Measurements from ENCODE around the gene AP2A2.

Gene AP2A2

GRCh38 chr11:1006762-1007161, 81.1 kb downstream of the AP2A2 start:
- TF ChIP-seq, protein P1, sequence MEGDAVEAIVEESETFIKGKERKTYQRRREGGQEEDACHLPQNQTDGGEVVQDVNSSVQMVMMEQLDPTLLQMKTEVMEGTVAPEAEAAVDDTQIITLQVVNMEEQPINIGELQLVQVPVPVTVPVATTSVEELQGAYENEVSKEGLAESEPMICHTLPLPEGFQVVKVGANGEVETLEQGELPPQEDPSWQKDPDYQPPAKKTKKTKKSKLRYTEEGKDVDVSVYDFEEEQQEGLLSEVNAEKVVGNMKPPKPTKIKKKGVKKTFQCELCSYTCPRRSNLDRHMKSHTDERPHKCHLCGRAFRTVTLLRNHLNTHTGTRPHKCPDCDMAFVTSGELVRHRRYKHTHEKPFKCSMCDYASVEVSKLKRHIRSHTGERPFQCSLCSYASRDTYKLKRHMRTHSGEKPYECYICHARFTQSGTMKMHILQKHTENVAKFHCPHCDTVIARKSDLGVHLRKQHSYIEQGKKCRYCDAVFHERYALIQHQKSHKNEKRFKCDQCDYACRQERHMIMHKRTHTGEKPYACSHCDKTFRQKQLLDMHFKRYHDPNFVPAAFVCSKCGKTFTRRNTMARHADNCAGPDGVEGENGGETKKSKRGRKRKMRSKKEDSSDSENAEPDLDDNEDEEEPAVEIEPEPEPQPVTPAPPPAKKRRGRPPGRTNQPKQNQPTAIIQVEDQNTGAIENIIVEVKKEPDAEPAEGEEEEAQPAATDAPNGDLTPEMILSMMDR (IDR thresholded peaks at IDR 0.05; ENCODE audit: low read depth, low read length) = no peak

DNA sequence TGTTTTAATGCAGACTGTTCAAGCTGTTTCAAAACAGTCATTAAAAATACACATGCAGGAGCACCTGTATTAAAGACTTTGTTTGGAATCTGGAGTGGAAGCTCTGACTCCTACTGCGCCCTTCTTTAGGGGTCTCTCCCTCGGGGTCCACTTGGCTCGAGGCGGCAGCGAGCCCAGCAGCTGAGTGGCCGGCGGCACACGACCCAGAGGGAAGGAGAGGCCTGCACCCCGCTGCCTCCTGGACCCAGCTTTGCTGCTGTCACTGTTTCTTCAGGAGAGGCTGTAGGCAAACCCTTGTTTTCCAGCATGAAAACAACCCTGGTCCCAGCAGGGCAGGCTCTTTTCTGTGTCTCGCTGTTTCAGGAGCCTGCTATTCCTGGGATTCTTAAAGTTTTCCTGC, 81.6 kb downstream of the AP2A2 start:
- TF ChIP-seq, protein P1 (IDR thresholded peaks at IDR 0.05; ENCODE audit: low read depth, low read length) = no peak
- no peak for DNase-seq (ENCODE audit: extremely low read depth, low read depth)

More at GRCh38 chr11:1006762-1007161, 81.1 kb downstream of the AP2A2 start:
- no peak for DNase-seq (ENCODE audit: extremely low read depth, low read depth)

GRCh38 chr11:1008001-1008802, 82.5 kb downstream of the AP2A2 start:
- TF ChIP-seq, protein P1 (IDR thresholded peaks at IDR 0.05; ENCODE audit: low read depth, low read length) = no peak
- no peak for DNase-seq (ENCODE audit: extremely low read depth, low read depth)

- no peak for DNase-seq (ENCODE audit: extremely low read depth, low read depth)
- TF ChIP-seq, protein P1 (IDR thresholded peaks at IDR 0.05; ENCODE audit: low read depth, low read length) = no peak
Observed at GRCh38 chr11:1008803-1009145, 83.1 kb downstream of the AP2A2 start.

- TF ChIP-seq, protein P1 (IDR thresholded peaks at IDR 0.05; ENCODE audit: low read depth, low read length) = no peak
- no peak for DNase-seq (ENCODE audit: extremely low read depth, low read depth)
Observed at GRCh38 chr11:1009371-1009770, 83.7 kb downstream of the AP2A2 start.

DNA sequence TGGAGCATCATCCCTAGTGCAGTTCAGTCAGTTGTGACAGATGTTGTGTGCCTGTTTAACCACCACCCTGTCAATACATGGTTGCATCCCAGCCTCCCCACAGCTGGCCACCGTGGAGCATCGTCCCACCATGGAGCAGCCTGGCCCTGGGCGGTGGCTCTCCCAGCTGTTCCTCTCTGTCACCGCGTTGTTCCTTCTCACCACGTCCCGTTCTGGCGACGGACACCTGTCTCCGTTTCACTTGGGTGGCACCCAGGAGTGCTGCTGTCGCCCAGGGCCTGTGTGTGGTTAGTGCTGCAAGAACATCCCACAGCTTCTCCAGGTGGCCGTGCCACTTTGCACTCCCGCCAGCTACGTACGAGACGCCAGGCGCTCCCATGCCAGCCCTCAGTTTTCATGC, 84.3 kb downstream of the AP2A2 start:
- TF ChIP-seq, protein P1 (IDR thresholded peaks at IDR 0.05; ENCODE audit: low read depth, low read length) = no peak
- no peak for DNase-seq (ENCODE audit: extremely low read depth, low read depth)

GRCh38 chr11:1010551-1011319, 85.1 kb downstream of the AP2A2 start:
- TF ChIP-seq, protein P1 (IDR thresholded peaks at IDR 0.05; ENCODE audit: low read depth, low read length) = no peak
- DNase-seq (ENCODE audit: extremely low read depth, low read depth) = no peak

Measured in AG09319 (cell line).